ENCODE results near the gene IKZF1. TPM values are rescaled to one million over a fixed set of nuclear protein-coding genes. Genes with fewer than 3 reads are reported as not detected.

The IKZF1 gene
- total and polyA plus RNA-seq, 2 donors (not counting 1 experiment from before 2014, with no cell fraction given) = 0.01 TPM; not detected in 1

DNA sequence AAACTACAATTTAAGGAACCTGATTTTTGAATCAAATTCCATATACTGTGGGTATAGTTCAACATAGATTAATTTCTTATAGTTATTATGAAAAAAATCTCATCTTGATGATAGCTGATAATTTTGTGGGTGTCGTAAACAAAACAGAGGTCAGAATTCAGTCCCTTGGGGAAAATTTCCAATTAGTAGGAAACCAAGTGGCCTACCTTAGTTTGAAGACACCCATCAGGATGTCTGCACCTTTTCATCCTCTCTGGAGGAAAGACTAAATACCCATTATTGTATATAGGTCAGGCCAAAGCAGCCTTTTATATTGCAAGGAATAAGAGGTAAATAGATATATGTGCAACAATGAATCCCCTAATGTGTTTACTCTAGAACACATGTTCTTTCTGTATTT lies 6.4 kb downstream of the IKZF1 start:
- DNase-seq (ENCODE audit: low read depth in 2 of 2) = no peak

GRCh38 chr7:50312250-50313162 lies 8.0 kb downstream of the IKZF1 start:
- H3K79me2 ChIP-seq (ENCODE audit: control insufficient read depth, insufficient read depth, low read length) = no peaks in the 10 kb centered on the region
- no peak overlapping the region for H3K27ac ChIP-seq (ENCODE audit: insufficient read depth, low read length)
- no peak overlapping the region for H3K4me3 ChIP-seq (replicated peaks in 1 of 4; ENCODE audit: control extremely low read depth in 1 of 4, insufficient read depth in 1 of 4, low read depth in 3 of 4, low read length in 4 of 4)
- no peaks in the 10 kb centered on the region for H4K20me1 ChIP-seq (ENCODE audit: control insufficient read depth, extremely low read depth, insufficient read depth, low read length)
- no peak overlapping the region for H3K9ac ChIP-seq (ENCODE audit: insufficient read depth, low read length)
- H3K9me3 ChIP-seq (ENCODE audit: control insufficient read depth, insufficient read depth, low read depth, low read length) = no peaks in the 10 kb centered on the region
- H3K36me3 ChIP-seq (ENCODE audit: control insufficient read depth, insufficient read depth, low read length) = no peaks in the 10 kb centered on the region
- H3K4me2 ChIP-seq (ENCODE audit: extremely low read depth, insufficient read depth, low read length) = no peak overlapping the region
- TF ChIP-seq EZH2 (IDR thresholded peaks at IDR 0.05; ENCODE audit: low read length, missing control alignments) = no peak
- TF ChIP-seq CTCF (conservative IDR thresholded peaks at IDR 0.05 in 1 of 2, IDR thresholded peaks at IDR 0.05 in 1 of 2; ENCODE audit: low read depth in 1 of 2, low read length in 2 of 2) = no peak
- no peaks in the 10 kb centered on the region for H3K27me3 ChIP-seq (ENCODE audit: control insufficient read depth, insufficient read depth, low read length)
- H2AFZ ChIP-seq (ENCODE audit: low read length) = no peak overlapping the region
- no peak for DNase-seq (ENCODE audit: low read depth in 2 of 2)
- H3K4me1 ChIP-seq (ENCODE audit: control insufficient read depth, extremely low read depth, insufficient read depth, low read length) = no peaks in the 10 kb centered on the region

More for the DNA sequence above, 6.4 kb downstream of the IKZF1 start:
- Histone ChIP-seq H4K20me1 (ENCODE audit: control insufficient read depth, extremely low read depth, insufficient read depth, low read length) (no peaks in the 10 kb centered on the region), H3K9me3 (ENCODE audit: control insufficient read depth, insufficient read depth, low read depth, low read length) (no peaks in the 10 kb centered on the region), H3K79me2 (ENCODE audit: control insufficient read depth, insufficient read depth, low read length) (no peaks in the 10 kb centered on the region), H3K9ac (ENCODE audit: insufficient read depth, low read length) (no peak overlapping the region), H3K4me3 (replicated peaks in 1 of 4; ENCODE audit: control extremely low read depth in 1 of 4, insufficient read depth in 1 of 4, low read depth in 3 of 4, low read length in 4 of 4) (no peak overlapping the region), H3K27ac (ENCODE audit: insufficient read depth, low read length) (no peak overlapping the region), H3K36me3 (ENCODE audit: control insufficient read depth, insufficient read depth, low read length) (no peaks in the 10 kb centered on the region), H3K4me1 (ENCODE audit: control insufficient read depth, extremely low read depth, insufficient read depth, low read length) (no peaks in the 10 kb centered on the region), H3K27me3 (ENCODE audit: control insufficient read depth, insufficient read depth, low read length) (peaks cover 2% of the 10 kb centered on the region), H2AFZ (ENCODE audit: low read length) (no peak overlapping the region), H3K4me2 (ENCODE audit: extremely low read depth, insufficient read depth, low read length) (no peak overlapping the region)
- no peak for TF ChIP-seq CTCF (conservative IDR thresholded peaks at IDR 0.05 in 1 of 2, IDR thresholded peaks at IDR 0.05 in 1 of 2; ENCODE audit: low read depth in 1 of 2, low read length in 2 of 2)
- no peak for TF ChIP-seq EZH2 (IDR thresholded peaks at IDR 0.05; ENCODE audit: low read length, missing control alignments)

DNA sequence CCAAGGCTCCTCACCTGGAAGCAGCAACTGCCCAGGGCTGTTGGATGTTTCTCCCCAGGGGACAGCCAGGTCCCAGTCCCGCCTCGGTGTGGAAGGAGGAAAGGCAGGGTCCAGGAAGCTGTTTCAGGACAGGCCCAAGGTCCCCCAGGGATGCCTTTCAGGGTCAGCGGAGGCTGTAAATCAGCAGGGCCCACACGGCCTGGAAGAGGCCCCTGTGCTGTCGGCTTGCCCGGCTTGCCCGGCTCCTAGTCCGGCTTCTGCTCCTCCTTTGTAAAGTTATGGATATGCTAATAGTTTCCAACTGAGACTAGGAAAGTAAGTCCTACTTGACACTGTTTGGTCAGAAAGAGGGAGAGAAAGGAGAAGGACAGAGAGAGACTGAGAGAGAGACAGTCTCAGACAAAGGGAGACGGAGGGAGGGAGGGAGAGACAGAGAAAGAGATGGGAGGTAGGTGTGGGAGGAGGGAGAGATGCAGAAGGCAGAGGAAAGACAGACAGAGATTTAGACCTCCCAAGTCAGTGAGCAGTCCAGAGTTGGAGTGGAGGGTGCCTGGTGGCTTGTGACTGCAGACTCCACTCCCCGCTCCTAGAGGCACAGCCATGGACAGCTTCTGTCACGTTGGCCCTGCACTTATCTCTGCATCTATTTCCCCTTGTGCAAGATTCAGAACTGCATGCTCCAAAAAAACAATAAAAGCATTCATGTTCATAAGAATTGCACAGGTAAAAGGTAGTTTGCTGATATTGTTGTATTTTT lies 10.5 kb downstream of the IKZF1 start:
- no peaks in the 10 kb centered on the region for H3K9me3 ChIP-seq (ENCODE audit: control insufficient read depth, insufficient read depth, low read depth, low read length)
- H3K4me3 ChIP-seq (replicated peaks in 1 of 4; ENCODE audit: control extremely low read depth in 1 of 4, insufficient read depth in 1 of 4, low read depth in 3 of 4, low read length in 4 of 4) = no peak overlapping the region
- TF ChIP-seq CTCF (conservative IDR thresholded peaks at IDR 0.05 in 1 of 2, IDR thresholded peaks at IDR 0.05 in 1 of 2; ENCODE audit: low read depth in 1 of 2, low read length in 2 of 2) (no peak), EZH2 (IDR thresholded peaks at IDR 0.05; ENCODE audit: low read length, missing control alignments) (no peak)
- H4K20me1 ChIP-seq (ENCODE audit: control insufficient read depth, extremely low read depth, insufficient read depth, low read length) = no peaks in the 10 kb centered on the region
- no peaks in the 10 kb centered on the region for H3K27me3 ChIP-seq (ENCODE audit: control insufficient read depth, insufficient read depth, low read length)
- no peaks in the 10 kb centered on the region for H3K36me3 ChIP-seq (ENCODE audit: control insufficient read depth, insufficient read depth, low read length)
- no peaks in the 10 kb centered on the region for H3K4me1 ChIP-seq (ENCODE audit: control insufficient read depth, extremely low read depth, insufficient read depth, low read length)
- no peak overlapping the region for H3K27ac ChIP-seq (ENCODE audit: insufficient read depth, low read length)
- H2AFZ ChIP-seq (ENCODE audit: low read length) = no peak overlapping the region
- no peak for DNase-seq (ENCODE audit: low read depth in 2 of 2)
- no peaks in the 10 kb centered on the region for H3K79me2 ChIP-seq (ENCODE audit: control insufficient read depth, insufficient read depth, low read length)
- no peak overlapping the region for H3K9ac ChIP-seq (ENCODE audit: insufficient read depth, low read length)
- H3K4me2 ChIP-seq (ENCODE audit: extremely low read depth, insufficient read depth, low read length) = no peak overlapping the region
